Loucy (cell line): Measurements from ENCODE around the gene AZI2.

ENCODE experiments used
- H2AFZ ChIP-seq: fragments of 200-600 bp; sonication (generic); 2 replicates; pipeline ENCODE4 v1.6.0; 2016; ENCODE audit warnings: antibody characterized with exemption, mild to moderate bottlenecking, low read length, moderate library complexity
- H3F3A ChIP-seq: fragments of 200-600 bp; 2 replicates; pipeline ENCODE4 v1.6.0; 2016; ENCODE audit warnings: antibody characterized with exemption, low read depth, mild to moderate bottlenecking
- H3K27me3 ChIP-seq: fragments of 200-600 bp; sonication (generic); 2 replicates; pipeline ENCODE4 v1.6.1; 2014; ENCODE audit warnings: low read length, mild to moderate bottlenecking; ENCODE audit not compliant: insufficient read depth, poor library complexity, severe bottlenecking
- H3K36me3 ChIP-seq: fragments of 200-600 bp; sonication (generic); 2 replicates; pipeline ENCODE4 v1.6.1; 2016; ENCODE audit warnings: low read length; ENCODE audit not compliant: insufficient read depth
- H3K4me1 ChIP-seq: fragments of 200-600 bp; sonication (generic); 2 replicates; pipeline ENCODE4 v1.5.1; 2014; ENCODE audit warnings: low read length, mild to moderate bottlenecking; ENCODE audit not compliant: insufficient read depth, poor library complexity, severe bottlenecking
- H3K4me2 ChIP-seq: fragments of 200-600 bp; sonication (generic); 2 replicates; pipeline ENCODE4 v1.6.0; 2014; ENCODE audit warnings: antibody characterized with exemption, low read length, low read depth, mild to moderate bottlenecking; ENCODE audit not compliant: poor library complexity, severe bottlenecking
- H3K4me3 ChIP-seq: fragments of 200-600 bp; sonication (generic); 2 replicates; pipeline ENCODE4 v1.5.1; 2014; ENCODE audit warnings: low read length, mild to moderate bottlenecking, mixed read lengths; ENCODE audit not compliant: poor library complexity, severe bottlenecking
- H3K79me2 ChIP-seq: fragments of 200-600 bp; sonication (generic); 2 replicates; pipeline ENCODE4 v1.6.1; 2014; ENCODE audit warnings: low read length; ENCODE audit not compliant: insufficient read depth
- H3K9ac ChIP-seq: fragments of 200-600 bp; sonication (generic); 2 replicates; pipeline ENCODE4 v1.6.0; 2014; ENCODE audit warnings: mild to moderate bottlenecking, low read depth, low read length, moderate library complexity; ENCODE audit not compliant: poor library complexity, severe bottlenecking
- H3K9me2 ChIP-seq: fragments of 200-600 bp; sonication (generic); replicated peaks from 2 replicates; pipeline ENCODE4 v1.6.1; 2016; ENCODE audit warnings: low read depth, low read length, mixed read lengths
- H3K9me3 ChIP-seq: fragments of 200-600 bp; sonication (generic); 2 replicates; pipeline ENCODE4 v1.6.1; 2014; ENCODE audit warnings: mild to moderate bottlenecking, antibody characterized with exemption, low read length, low read depth; ENCODE audit not compliant: insufficient read depth
- H4K20me1 ChIP-seq: fragments of 200-600 bp; sonication (generic); 2 replicates; pipeline ENCODE4 v1.6.0; 2014; ENCODE audit warnings: antibody characterized with exemption, low read length, mild to moderate bottlenecking; ENCODE audit not compliant: insufficient read depth, poor library complexity, severe bottlenecking
- CTCF ChIP-seq: fragments of 200-600 bp; sonication (generic); conservative IDR thresholded peaks from 2 replicates; pipeline ENCODE4 v1.5.1; 2014; ENCODE audit warnings: mild to moderate bottlenecking, antibody characterized with exemption, low read length
- EZH2phosphoT487 ChIP-seq: fragments of 200-600 bp; IDR thresholded peaks from 2 replicates; pipeline ENCODE4 v1.6.1; 2018; ENCODE audit warnings: antibody characterized with exemption, mild to moderate bottlenecking, moderate library complexity, borderline replicate concordance

Gene AZI2

DNA sequence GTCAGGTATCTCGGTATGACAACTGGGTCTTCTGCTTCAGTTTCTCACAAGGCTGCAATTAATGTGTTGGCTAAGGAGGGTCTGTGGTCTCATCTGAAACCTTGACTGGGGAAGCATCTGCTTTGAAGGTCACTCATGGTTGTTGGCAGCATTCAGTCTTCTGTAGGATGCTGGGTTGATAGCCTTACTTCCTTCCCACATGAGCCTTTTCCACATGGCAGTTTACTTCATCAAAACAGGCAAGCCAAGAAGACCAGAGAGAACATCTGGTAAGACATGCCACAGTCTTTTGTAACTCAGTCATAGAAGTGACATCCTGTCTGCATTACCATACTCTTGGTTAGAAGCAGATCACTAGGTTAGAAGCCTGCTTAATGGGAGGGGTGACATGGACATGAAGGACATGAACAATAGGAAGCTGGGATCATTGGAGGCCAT, 57.7 kb downstream of the AZI2 start:
- Histone ChIP-seq H3K36me3 (peaks cover 7% of the 10 kb centered on the region; the same call in 1 of the 2 replicates), H3K9me3 (no peaks in the 10 kb centered on the region), H3K4me1 (peaks cover 15% of the 10 kb centered on the region), H3F3A (no peaks in the 10 kb centered on the region), H2AFZ (no peak overlapping the region), H3K79me2 (no peaks in the 10 kb centered on the region), H3K9ac (no peak overlapping the region), H4K20me1 (no peaks in the 10 kb centered on the region), H3K4me3 (no peak overlapping the region), H3K27me3 (no peaks in the 10 kb centered on the region), H3K4me2 (no peak overlapping the region), H3K9me2 (no peaks in the 10 kb centered on the region)
- TF ChIP-seq CTCF (no peak), EZH2phosphoT487 (no peak)

DNA sequence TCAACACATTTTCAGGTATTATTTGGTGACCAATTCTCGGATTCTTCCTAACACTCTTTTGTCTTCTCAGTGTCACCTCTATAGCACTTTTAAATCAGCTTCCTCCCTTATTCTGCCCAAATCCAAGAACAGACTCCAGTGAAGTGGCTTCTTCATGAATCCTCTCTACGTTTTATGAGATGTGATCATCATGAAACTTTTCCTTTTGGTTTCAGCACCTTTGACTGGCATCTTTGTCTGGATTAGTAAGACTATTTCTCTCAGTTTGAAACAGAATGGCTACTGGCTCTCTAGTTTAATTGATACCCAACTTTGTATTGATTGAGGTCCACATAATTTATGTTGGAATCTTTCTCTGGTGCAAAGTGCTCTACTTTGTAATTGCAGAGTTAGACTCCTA, 61.6 kb downstream of the AZI2 start:
- peaks cover 5% of the 10 kb centered on the region for H3K4me1 ChIP-seq
- no peaks in the 10 kb centered on the region for H3K9me2 ChIP-seq
- H3K4me2 ChIP-seq: no peak overlapping the region
- no peaks in the 10 kb centered on the region for H3K27me3 ChIP-seq
- TF ChIP-seq EZH2phosphoT487: no peak
- no peak for TF ChIP-seq CTCF
- no peaks in the 10 kb centered on the region for H3K79me2 ChIP-seq
- peaks cover 7% of the 10 kb centered on the region; the same call in 1 of the 2 replicates for H3K36me3 ChIP-seq
- no peak overlapping the region for H3K4me3 ChIP-seq
- H3F3A ChIP-seq: no peaks in the 10 kb centered on the region
- no peaks in the 10 kb centered on the region for H4K20me1 ChIP-seq
- no peak overlapping the region for H2AFZ ChIP-seq
- no peak overlapping the region for H3K9ac ChIP-seq
- no peaks in the 10 kb centered on the region for H3K9me3 ChIP-seq

GRCh38 chr3:28286595-28286994, 62.0 kb downstream of the AZI2 start:
- H3K9ac ChIP-seq: no peak overlapping the region
- no peaks in the 10 kb centered on the region for H3F3A ChIP-seq
- peaks cover 7% of the 10 kb centered on the region; the same call in 1 of the 2 replicates for H3K36me3 ChIP-seq
- TF ChIP-seq EZH2phosphoT487: no peak
- TF ChIP-seq CTCF: peak; percentile 87
- no peaks in the 10 kb centered on the region for H3K79me2 ChIP-seq
- no peaks in the 10 kb centered on the region for H4K20me1 ChIP-seq
- H3K27me3 ChIP-seq: no peaks in the 10 kb centered on the region
- H3K9me2 ChIP-seq: no peaks in the 10 kb centered on the region
- peaks cover 5% of the 10 kb centered on the region for H3K4me1 ChIP-seq
- H2AFZ ChIP-seq: no peak overlapping the region
- no peak overlapping the region for H3K4me3 ChIP-seq
- no peak overlapping the region for H3K4me2 ChIP-seq
- no peaks in the 10 kb centered on the region for H3K9me3 ChIP-seq
